NCI-H1694 (cell line): ENCODE measurements around the gene DOCK2.

Source experiments
- DNase-seq: peaks from one replicate; lab custom pipeline; 2025; lab: John Stamatoyannopoulos, UW

DOCK2 gene

GRCh38 chr5:169864483-169864882 lies 227.4 kb downstream of the DOCK2 start:
- no peak for DNase-seq

GRCh38 chr5:169867347-169867746 lies 230.3 kb downstream of the DOCK2 start:
- DNase-seq = no peak

- DNase-seq = no peak
These were observed 232.0 kb downstream of the DOCK2 start for GRCh38 chr5:169869066-169869465.

- DNase-seq = no peak
These were observed 233.1 kb downstream of the DOCK2 start for GRCh38 chr5:169870211-169870610.

GRCh38 chr5:169871826-169872490 lies 234.9 kb downstream of the DOCK2 start:
- DNase-seq = no peak

GRCh38 chr5:169873642-169874041 lies 236.6 kb downstream of the DOCK2 start:
- DNase-seq = no peak

GRCh38 chr5:169874621-169875020 lies 237.5 kb downstream of the DOCK2 start:
- DNase-seq = no peak

GRCh38 chr5:169875091-169875728 lies 238.1 kb downstream of the DOCK2 start:
- DNase-seq = no peak

GRCh38 chr5:169875731-169876130 lies 238.7 kb downstream of the DOCK2 start:
- no peak for DNase-seq

GRCh38 chr5:169876386-169876785 lies 239.3 kb downstream of the DOCK2 start:
- DNase-seq = no peak

GRCh38 chr5:169880012-169880663 lies 243.1 kb downstream of the DOCK2 start:
- DNase-seq = no peak

GRCh38 chr5:169880785-169881184 lies 243.7 kb downstream of the DOCK2 start:
- DNase-seq = no peak

- DNase-seq = no peak
These were observed 244.7 kb downstream of the DOCK2 start for GRCh38 chr5:169881702-169882303.

GRCh38 chr5:169886033-169886432 lies 249.0 kb downstream of the DOCK2 start:
- no peak for DNase-seq

GRCh38 chr5:169886677-169887076 lies 249.6 kb downstream of the DOCK2 start:
- no peak for DNase-seq

- DNase-seq = no peak
These were observed 252.5 kb downstream of the DOCK2 start for GRCh38 chr5:169889572-169889971.

- no peak for DNase-seq
These were observed 255.9 kb downstream of the DOCK2 start for GRCh38 chr5:169893010-169893409.

GRCh38 chr5:169893571-169893970 lies 256.5 kb downstream of the DOCK2 start:
- no peak for DNase-seq

GRCh38 chr5:169895926-169896325 lies 258.9 kb downstream of the DOCK2 start:
- no peak for DNase-seq

GRCh38 chr5:169897481-169897880 lies 260.4 kb downstream of the DOCK2 start:
- DNase-seq = no peak

- no peak for DNase-seq
These were observed 264.8 kb downstream of the DOCK2 start for GRCh38 chr5:169901896-169902295.

GRCh38 chr5:169904059-169904458 lies 267.0 kb downstream of the DOCK2 start:
- no peak for DNase-seq

- no peak for DNase-seq
These were observed 267.4 kb downstream of the DOCK2 start for GRCh38 chr5:169904508-169904907.
